K562 treated with DMSO at 1 percent for 12 hours (cell line): ENCODE data around the gene PDLIM5. TPM values are rescaled to one million over a fixed set of nuclear protein-coding genes. Genes with fewer than 3 reads are reported as not detected.

ENCODE experiments used
- total RNA-seq: library from RNA; unstranded; fragments of 300-600 nt; gene quantifications from 2 replicates; pipeline ENCODE4 v1.2.3, GENCODE V29; 2022; ENCODE audit not compliant: insufficient read depth

PDLIM5 gene, protein sequence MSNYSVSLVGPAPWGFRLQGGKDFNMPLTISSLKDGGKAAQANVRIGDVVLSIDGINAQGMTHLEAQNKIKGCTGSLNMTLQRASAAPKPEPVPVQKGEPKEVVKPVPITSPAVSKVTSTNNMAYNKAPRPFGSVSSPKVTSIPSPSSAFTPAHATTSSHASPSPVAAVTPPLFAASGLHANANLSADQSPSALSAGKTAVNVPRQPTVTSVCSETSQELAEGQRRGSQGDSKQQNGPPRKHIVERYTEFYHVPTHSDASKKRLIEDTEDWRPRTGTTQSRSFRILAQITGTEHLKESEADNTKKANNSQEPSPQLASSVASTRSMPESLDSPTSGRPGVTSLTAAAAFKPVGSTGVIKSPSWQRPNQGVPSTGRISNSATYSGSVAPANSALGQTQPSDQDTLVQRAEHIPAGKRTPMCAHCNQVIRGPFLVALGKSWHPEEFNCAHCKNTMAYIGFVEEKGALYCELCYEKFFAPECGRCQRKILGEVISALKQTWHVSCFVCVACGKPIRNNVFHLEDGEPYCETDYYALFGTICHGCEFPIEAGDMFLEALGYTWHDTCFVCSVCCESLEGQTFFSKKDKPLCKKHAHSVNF
- total RNA-seq = 15.8 and 41.7 TPM in 2 replicates

DNA sequence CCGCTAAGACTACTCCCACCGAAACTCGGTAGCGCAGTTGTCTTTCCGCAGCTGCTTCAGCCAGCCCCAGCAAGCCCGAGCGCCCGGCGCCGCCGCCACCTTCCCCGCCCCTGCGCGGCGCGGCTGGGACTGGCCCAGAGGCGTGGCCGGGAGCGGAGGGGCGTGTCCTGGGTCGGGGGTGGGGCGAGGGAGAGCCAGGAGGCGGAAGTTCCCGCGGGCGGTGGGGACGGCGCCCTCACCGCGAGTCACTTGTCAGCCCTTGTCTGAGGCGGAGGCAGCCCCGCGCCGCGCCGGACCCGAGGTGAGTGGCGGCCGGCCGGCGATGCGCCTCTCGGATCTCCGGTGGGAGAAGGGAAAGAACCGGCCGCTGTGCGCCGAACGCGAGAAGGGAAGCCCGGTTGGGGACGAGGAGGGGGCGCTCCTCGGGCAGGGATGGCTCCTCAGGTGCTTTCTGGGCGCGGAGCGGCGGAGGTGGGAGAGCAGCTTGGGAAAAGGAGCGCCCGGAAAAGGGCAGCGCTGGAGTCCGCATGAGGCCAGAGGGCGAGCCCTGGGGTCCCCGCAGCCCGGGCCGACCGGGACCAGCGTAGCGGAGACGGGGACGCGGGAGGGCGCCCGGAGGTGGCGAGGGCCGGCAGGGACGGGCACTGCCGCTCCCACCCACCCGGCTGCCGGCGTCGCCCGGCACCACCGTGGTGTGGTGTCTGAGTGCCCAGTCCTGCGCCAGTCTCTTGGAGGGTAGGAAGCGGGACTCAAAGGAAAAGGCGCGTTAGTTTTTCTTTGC, at the start of gene PDLIM5:
Gene PDLIM5 (plus strand): TSS at position 248 of the 781 bp plus-strand sequence. CDS start 3,347 bp downstream, outside the sequence.

Other genes with a start within 250 kb of the PDLIM5 start
- gene SMARCAD1, start 244.1 kb upstream of the PDLIM5 start, total RNA-seq = 4.6 and 14.8 TPM in 2 replicates
- not detected in 2 replicates for gene HPGDS, start 109.1 kb upstream of the PDLIM5 start, total RNA-seq